ENCODE results near the gene ALDH3A2.

ALDH3A2 gene

DNA sequence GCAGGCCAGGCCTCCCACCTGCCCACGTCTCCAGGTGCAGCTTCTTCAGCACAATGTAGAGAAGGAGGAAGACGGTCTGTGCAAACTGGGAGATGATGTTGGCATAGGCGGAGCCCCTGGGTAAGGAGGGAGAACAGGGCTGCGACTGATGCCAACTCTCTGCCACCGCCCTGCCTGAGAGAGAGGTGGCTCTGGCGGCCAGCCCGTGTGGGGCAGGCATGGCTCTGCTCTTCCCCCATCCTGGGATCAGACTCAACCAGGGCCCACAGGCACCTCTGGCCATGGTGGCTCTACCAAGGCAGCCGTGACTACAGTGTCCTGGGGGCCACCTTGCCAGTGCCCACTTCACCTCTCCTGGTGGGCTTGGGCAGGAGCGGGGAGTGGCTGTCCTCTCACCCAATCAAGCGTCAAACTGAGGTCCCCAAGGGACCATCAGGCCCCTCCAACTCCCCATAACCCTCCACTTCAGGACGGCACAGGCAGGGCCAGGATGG, 59.2 kb downstream of the ALDH3A2 start:
- DNase-seq: no peak
- Histone ChIP-seq H3K4me3 (ENCODE audit: low read depth, low read length) (no peak overlapping the region), H3K27me3 (ENCODE audit: insufficient read depth, low read depth, severe bottlenecking) (no peaks in the 10 kb centered on the region), H3K36me3 (no peaks in the 10 kb centered on the region), H3K9me3 (ENCODE audit: severe bottlenecking) (no peaks in the 10 kb centered on the region), H3K27ac (peak overlapping the region; percentile 53)
- TF ChIP-seq CTCF (IDR thresholded peaks at IDR 0.05; ENCODE audit: low read depth, low read length): no peak

GRCh38 chr17:19708431-19709175, 60.1 kb downstream of the ALDH3A2 start:
- no peak overlapping the region for H3K4me3 ChIP-seq (ENCODE audit: low read depth, low read length)
- no peak overlapping the region for H3K27ac ChIP-seq
- no peak for TF ChIP-seq CTCF (IDR thresholded peaks at IDR 0.05; ENCODE audit: low read depth, low read length)
- H3K36me3 ChIP-seq: no peaks in the 10 kb centered on the region
- DNase-seq: peak; percentile 37
- H3K27me3 ChIP-seq (ENCODE audit: insufficient read depth, low read depth, severe bottlenecking): no peaks in the 10 kb centered on the region
- H3K9me3 ChIP-seq (ENCODE audit: severe bottlenecking): no peaks in the 10 kb centered on the region

- Histone ChIP-seq H3K4me3 (ENCODE audit: low read depth, low read length) (no peak overlapping the region), H3K27ac (no peak overlapping the region), H3K9me3 (ENCODE audit: severe bottlenecking) (no peaks in the 10 kb centered on the region), H3K36me3 (no peaks in the 10 kb centered on the region), H3K27me3 (ENCODE audit: insufficient read depth, low read depth, severe bottlenecking) (no peaks in the 10 kb centered on the region)
- DNase-seq: no peak
- TF ChIP-seq CTCF (IDR thresholded peaks at IDR 0.05; ENCODE audit: low read depth, low read length): no peak
These were observed 61.3 kb downstream of the ALDH3A2 start for GRCh38 chr17:19709841-19710240.

DNA sequence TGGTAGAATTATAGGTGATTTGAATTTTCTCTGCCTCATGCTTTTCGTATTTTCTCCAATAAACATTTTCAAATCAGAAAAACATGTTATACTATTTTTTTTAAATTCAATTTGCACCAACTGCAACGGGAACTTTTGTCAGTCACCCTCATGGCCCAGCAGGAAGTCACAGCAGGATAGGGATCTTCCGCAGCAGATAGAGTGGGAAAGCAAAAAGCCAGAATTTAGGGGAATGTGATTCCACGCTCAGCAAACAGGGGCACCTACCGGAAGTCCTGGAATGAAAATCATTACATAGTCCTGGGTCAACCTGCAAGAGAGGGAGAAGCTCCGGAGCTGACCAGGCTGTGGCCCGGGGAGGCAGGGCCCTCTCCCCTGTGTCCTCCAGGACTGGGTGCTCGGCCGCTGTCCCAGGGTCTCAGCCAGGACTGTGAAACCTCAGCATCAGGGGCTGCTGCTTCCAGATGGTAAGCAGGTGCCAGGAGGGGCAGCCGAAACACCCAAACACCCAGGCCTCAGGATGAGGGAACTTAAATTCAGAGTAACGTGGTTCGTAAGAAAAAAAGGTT, 64.0 kb downstream of the ALDH3A2 start:
- TF ChIP-seq CTCF (IDR thresholded peaks at IDR 0.05; ENCODE audit: low read depth, low read length): no peak

GRCh38 chr17:19713462-19713861, 64.9 kb downstream of the ALDH3A2 start:
- TF ChIP-seq CTCF (IDR thresholded peaks at IDR 0.05; ENCODE audit: low read depth, low read length): 0 out of 2 replicates have a peak, but pooled peaks have one; percentile 27
- no peaks in the 10 kb centered on the region for H3K9me3 ChIP-seq (ENCODE audit: severe bottlenecking)

More for the DNA sequence above, 64.0 kb downstream of the ALDH3A2 start:
- no peak overlapping the region for H3K27ac ChIP-seq
- no peaks in the 10 kb centered on the region for H3K27me3 ChIP-seq (ENCODE audit: insufficient read depth, low read depth, severe bottlenecking)
- no peaks in the 10 kb centered on the region for H3K36me3 ChIP-seq
- H3K4me3 ChIP-seq (ENCODE audit: low read depth, low read length): no peak overlapping the region
- DNase-seq: no peak
- H3K9me3 ChIP-seq (ENCODE audit: severe bottlenecking): no peaks in the 10 kb centered on the region

More at GRCh38 chr17:19713462-19713861, 64.9 kb downstream of the ALDH3A2 start:
- no peaks in the 10 kb centered on the region for H3K36me3 ChIP-seq
- H3K4me3 ChIP-seq (ENCODE audit: low read depth, low read length): no peak overlapping the region
- H3K27me3 ChIP-seq (ENCODE audit: insufficient read depth, low read depth, severe bottlenecking): no peaks in the 10 kb centered on the region
- DNase-seq: no peak
- no peak overlapping the region for H3K27ac ChIP-seq
